ENCODE measurements around the gene RBM5.
A peak's percentile ranks its signal among the peaks of the same experiment; 100 is the strongest.

RBM5 gene

GRCh38 chr3:50153782-50154475 lies 65.2 kb downstream of the RBM5 start:
- no peak for DNase-seq (ENCODE audit: low read depth)
- no peak overlapping the region for H3K4me3 ChIP-seq (ENCODE audit: control insufficient read depth, low read depth, low read length)
- no peak for TF ChIP-seq CTCF (conservative IDR thresholded peaks at IDR 0.05; ENCODE audit: control insufficient read depth, insufficient read depth, low read depth, low read length)

GRCh38 chr3:50154476-50154839 lies 65.7 kb downstream of the RBM5 start:
- DNase-seq (ENCODE audit: low read depth), result no peak
- H3K4me3 ChIP-seq (ENCODE audit: control insufficient read depth, low read depth, low read length), result no peak overlapping the region
- TF ChIP-seq CTCF (conservative IDR thresholded peaks at IDR 0.05; ENCODE audit: control insufficient read depth, insufficient read depth, low read depth, low read length), result no peak

- peak; percentile 35 for DNase-seq (ENCODE audit: low read depth)
- H3K4me3 ChIP-seq (ENCODE audit: control insufficient read depth, low read depth, low read length), result peak within 1 kb of the TSS; percentile 15
These were observed 66.2 kb downstream of the RBM5 start, which contains the start of gene SEMA3F for GRCh38 chr3:50154840-50155490. TSS of gene SEMA3F (plus strand) at chr3:50155324. CDS start at chr3:50159623, 4,299 bp downstream.

GRCh38 chr3:50155491-50155878 lies 66.8 kb downstream of the RBM5 start:
- DNase-seq (ENCODE audit: low read depth), result no peak
- no peak for TF ChIP-seq CTCF (conservative IDR thresholded peaks at IDR 0.05; ENCODE audit: control insufficient read depth, insufficient read depth, low read depth, low read length)
- peak overlapping the region; percentile 15 for H3K4me3 ChIP-seq (ENCODE audit: control insufficient read depth, low read depth, low read length)

More at GRCh38 chr3:50154840-50155490, 66.2 kb downstream of the RBM5 start, which contains the start of gene SEMA3F:
- TF ChIP-seq CTCF (conservative IDR thresholded peaks at IDR 0.05; ENCODE audit: control insufficient read depth, insufficient read depth, low read depth, low read length), result no peak

- peak overlapping the region; percentile 15 for H3K4me3 ChIP-seq (ENCODE audit: control insufficient read depth, low read depth, low read length)
- no peak for TF ChIP-seq CTCF (conservative IDR thresholded peaks at IDR 0.05; ENCODE audit: control insufficient read depth, insufficient read depth, low read depth, low read length)
- no peak for DNase-seq (ENCODE audit: low read depth)
These were observed 67.2 kb downstream of the RBM5 start for GRCh38 chr3:50155891-50156290.

- TF ChIP-seq CTCF (conservative IDR thresholded peaks at IDR 0.05; ENCODE audit: control insufficient read depth, insufficient read depth, low read depth, low read length), result no peak
- peak overlapping the region; percentile 22 for H3K4me3 ChIP-seq (ENCODE audit: control insufficient read depth, low read depth, low read length)
- no peak for DNase-seq (ENCODE audit: low read depth)
These were observed 68.1 kb downstream of the RBM5 start for GRCh38 chr3:50156549-50157493.
